Measurements from ENCODE around the gene GIT1. TPM values are rescaled to one million over a fixed set of nuclear protein-coding genes. Genes with fewer than 3 reads are reported as not detected.

GIT1 gene, protein sequence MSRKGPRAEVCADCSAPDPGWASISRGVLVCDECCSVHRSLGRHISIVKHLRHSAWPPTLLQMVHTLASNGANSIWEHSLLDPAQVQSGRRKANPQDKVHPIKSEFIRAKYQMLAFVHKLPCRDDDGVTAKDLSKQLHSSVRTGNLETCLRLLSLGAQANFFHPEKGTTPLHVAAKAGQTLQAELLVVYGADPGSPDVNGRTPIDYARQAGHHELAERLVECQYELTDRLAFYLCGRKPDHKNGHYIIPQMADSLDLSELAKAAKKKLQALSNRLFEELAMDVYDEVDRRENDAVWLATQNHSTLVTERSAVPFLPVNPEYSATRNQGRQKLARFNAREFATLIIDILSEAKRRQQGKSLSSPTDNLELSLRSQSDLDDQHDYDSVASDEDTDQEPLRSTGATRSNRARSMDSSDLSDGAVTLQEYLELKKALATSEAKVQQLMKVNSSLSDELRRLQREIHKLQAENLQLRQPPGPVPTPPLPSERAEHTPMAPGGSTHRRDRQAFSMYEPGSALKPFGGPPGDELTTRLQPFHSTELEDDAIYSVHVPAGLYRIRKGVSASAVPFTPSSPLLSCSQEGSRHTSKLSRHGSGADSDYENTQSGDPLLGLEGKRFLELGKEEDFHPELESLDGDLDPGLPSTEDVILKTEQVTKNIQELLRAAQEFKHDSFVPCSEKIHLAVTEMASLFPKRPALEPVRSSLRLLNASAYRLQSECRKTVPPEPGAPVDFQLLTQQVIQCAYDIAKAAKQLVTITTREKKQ
- 37.9 and 41.3 TPM in 2 replicates for total RNA-seq (2014; rRNA removed; shearing (Covaris generic))
- polyA plus RNA-seq (2014; cell fraction: nucleus; rRNA removed): 89.1 and 93.9 TPM in 2 replicates

DNA sequence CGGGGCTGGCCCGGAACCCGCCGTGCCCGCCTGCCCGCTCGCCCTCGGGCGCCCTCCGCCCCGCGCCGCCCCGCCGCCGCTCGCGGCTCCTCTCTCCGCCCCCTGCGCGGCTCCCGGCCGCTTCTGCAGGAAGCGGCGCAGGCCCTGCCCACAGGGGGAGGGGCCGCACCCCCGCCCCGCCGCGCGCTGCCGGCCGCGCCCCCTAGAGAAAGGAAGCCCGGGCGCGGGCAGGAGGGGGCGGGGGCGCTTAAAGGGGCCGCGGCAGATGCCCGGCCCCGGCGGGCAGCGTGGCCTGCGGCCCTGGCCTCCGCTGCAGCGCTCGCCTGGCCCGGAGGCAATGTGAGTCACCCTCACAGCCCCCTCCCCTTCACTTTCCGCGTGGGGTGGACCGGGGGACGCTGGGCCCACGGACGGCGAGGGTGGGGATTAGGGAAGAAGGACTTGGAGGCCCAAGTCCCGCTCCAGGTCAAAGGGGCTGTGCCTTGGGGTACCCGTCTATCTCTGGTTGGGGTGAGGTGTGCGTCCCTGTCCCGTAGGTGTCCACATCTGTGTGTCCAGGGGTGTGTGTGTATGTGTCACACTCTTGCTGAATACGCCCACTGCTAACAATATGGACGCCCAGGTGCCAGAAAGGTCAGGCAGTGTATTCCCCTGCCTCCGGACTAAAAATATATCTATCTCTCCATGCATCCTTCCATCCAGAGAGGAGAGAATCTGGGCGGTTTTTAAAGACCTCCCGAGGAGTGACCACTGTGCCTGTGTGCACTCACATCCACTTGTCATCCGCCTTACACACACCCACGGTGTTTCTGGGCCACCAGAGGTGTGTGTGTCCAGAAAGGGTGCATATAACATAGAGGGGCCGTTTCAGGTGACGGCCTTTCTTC, at the start of gene GIT1:
TSS of gene GIT1 (minus strand) at position 125 of the 887 bp plus-strand sequence. CDS start 270 bp downstream, outside the sequence.
- peak; percentile 81 for DNase-seq (ENCODE audit: extremely low read depth, low read depth)

DNA sequence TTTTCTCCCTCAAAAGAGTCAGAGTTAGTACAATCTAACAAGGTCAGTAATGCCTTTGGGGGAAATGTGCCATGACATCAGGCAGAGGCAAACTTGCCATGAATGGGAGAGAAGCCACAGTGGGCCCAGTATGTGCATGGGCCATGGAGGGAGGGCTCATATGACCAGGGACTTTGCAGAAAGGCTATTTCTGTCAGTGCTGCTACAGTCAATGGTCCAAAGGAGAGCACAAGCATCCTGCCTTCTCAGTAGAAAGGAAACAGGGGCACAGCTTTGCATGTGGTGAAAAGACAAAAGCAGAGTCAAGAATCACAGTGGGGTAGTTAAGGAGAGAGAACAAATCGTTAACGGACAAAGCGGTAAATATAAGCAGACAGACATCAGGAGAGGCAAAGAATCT, 44.4 kb upstream of the GIT1 start:
- no peak for DNase-seq (ENCODE audit: extremely low read depth, low read depth)

DNA sequence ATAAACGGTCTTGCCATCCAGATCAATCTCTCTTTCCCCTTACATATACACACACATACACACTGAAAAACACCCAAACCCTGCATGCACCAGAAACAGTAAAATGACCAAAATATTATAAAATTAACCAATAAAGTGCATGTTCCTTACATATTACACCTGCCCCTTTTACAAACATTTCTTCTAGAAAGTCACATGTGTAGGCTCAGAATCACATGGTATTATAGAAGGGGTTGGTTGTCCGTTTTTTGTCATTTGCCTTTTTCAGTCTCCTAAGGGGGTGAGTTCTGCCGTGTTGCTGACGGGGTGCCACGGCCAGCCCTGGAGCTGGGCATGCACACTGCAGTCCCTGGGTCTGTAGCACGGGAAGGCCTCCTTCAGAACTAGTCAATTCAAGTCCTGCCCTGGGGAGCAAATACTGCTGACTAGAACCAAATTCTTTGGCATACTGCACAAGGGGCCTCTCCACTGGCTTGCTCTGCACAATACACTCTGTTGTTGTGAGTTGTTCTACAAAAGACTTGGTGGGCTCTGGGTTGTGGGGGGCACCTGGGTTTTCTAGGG, 41.3 kb upstream of the GIT1 start:
- DNase-seq (ENCODE audit: extremely low read depth, low read depth): no peak

DNA sequence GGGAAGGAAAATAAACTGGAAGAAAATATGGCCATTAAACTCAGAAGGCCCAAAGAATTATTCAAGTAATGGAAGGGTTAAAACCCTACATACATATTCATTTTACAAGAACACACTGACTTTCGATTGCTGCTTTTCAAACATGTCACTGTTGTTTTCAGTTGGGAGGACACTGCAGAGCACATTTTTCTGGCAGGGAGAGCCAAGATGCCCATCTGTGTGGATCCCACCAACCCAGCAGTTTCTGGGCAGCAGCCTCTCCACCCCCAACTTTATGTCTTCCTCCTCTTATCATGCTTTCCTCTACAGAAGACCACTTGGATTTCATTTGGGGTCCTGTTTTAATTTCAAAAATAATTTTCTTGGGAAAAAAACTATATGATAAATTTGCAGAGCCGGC, 40.4 kb upstream of the GIT1 start:
- DNase-seq (ENCODE audit: extremely low read depth, low read depth): no peak

DNA sequence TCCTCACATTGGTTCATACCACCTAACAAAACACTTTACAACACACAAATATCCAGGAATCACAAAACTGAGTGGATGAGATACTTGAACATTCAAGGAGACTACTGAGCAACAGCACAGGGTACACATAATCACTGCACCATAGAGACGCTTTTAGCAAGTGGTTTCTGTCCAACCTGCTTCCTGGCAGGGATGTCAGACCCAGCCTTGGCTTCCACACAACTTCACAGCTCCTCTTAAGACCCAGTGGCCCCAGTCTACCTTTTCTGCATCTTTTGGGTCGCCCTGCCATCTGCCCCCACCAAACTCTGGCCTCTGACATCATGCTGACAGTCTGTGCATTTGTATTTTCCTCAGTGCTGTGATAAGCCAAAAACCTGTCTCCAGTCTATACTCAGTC, 39.2 kb upstream of the GIT1 start:
- DNase-seq (ENCODE audit: extremely low read depth, low read depth): no peak

DNA sequence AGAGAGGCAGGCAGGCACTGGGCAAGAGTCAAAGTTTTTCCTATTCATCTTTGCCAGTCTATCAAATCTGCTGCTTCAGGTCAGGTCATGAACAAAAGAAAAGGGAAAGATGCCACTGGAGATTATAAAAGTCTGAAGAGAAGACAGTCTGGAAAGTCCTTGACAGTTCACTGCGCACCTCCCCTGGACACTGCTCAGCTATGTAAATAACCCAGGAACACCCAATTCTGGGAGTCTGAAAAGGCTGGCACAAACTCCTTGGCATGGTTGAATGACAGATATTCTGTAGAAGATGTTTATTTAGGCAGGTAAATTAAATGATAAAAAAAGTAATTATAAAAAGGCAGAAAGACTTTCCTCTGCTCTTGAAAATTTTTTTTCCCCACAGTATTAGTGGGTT, 38.5 kb upstream of the GIT1 start:
- no peak for DNase-seq (ENCODE audit: extremely low read depth, low read depth)

DNA sequence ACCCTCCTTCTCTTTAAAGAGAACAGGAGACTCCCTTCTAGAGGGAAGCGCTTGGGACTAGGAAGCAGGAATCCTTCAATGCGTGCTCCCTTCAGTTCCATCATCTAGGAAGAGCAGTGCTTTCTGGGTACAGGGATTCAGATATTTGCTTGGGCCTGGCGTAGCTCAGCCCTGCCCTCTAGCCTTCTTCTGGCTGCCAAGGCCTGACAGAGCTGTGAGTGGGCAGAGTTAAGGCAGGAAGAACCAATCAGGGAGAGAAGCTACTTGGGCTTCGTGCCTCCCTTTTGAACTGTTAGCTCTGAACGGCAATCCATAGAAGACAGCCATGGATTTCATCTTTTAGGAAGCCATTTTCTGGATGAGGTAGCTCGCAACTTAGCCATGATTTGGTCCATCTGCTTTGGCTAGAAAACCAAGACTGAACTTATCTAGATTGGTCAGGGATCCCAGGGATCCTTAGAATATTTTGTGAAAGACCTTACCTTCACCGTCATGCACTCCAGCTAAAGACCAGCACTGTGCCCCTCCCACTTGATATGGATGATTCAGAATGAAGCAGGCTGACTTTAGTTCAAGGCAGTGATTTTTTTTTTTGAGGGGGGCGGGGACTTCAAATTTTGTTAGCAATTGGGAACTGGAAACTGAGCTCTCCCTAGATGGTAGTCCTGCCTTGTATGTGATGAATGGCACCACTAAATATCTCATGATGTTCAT, 35.7 kb upstream of the GIT1 start:
- peak; percentile 69 for DNase-seq (ENCODE audit: extremely low read depth, low read depth)

DNA sequence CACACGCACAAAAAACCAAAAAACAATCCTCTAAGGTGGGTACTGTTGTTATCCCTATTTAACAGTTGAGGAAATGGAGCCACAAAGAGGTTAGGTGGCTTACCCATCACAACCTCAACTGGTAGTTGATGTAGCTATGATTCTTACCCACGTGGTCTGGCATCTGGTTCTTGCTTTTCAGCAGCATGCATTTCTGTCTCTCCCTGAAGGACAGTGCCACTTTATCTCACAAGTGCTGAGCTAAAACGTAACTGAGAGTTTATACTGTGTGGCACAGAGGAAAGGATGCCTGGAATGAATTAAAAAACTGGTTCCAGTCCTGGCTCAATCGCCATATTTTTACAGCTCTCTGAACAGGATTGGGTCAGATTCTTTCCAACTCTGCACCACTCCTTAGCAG, 35.1 kb upstream of the GIT1 start:
- no peak for DNase-seq (ENCODE audit: extremely low read depth, low read depth)

DNA sequence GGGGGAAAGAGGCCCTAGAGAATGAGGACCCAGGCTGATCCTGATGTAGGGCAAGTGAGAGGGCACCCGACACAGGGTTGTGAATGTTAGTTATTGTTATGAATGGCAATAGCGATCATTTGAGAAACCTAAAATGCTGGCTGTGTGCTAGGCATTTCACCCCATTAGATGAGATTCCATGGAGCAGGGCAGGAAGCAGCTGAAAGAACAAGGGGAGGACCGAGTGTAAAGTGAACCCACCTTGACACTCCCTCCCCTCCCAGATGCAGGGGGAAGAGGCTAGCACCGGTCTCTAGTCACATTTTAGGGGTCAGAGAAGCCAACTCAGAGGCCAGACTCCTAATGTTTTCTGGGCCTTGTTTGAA, 33.8 kb upstream of the GIT1 start:
- DNase-seq (ENCODE audit: extremely low read depth, low read depth): no peak

DNA sequence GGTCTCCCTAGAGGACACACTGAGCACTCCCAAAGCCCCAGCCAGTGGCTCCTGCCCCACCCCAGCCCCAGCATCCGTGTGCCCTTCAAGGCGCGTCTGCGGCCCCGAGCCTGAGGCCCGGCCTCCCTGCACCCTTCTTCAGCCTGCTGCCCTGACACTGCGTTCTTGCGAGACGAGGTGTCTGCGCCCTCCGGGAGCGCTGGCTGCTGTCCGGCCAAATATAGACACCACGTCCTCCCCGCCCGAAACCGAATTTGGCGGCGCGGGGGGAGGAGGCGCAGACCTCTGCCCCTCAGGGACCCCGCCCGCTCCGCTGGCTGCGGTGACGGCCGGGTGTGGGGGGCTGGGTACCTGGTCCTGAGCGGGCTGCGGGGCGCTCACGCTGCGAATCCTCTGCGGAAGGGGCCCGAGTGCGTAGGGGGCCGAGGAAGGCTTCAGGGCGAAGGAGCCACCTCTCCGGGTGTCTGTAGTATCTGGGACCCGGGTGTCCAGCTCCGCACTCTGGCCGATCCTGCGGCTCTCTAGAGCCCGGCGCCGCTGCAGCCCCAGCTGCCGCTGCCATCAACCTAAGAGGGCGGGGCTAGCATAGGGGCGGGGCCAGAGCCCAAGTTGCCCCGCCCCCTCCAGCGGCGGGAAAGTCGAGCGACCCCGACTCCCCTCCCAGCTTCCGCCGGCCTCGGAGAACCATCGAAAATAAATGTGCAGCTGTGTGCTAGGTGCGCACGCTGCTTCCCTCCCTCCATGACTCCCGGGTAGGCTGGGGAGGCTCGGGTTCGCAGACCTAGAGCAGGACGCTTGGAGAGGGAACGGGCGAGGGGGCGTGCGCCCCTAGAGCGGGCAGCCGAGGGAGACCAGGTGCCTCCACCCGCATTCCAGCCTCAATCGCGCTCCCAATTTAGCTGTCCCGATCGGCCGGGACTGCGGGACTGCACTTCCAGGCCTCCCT, 33.2 kb upstream of the GIT1 start, which contains the start of gene CORO6:
TSS of gene CORO6 (minus strand) at position 576 of the 946 bp plus-strand sequence. CDS start 1,491 bp downstream, outside the sequence.
- peak; percentile 25 for DNase-seq (ENCODE audit: extremely low read depth, low read depth)

DNA sequence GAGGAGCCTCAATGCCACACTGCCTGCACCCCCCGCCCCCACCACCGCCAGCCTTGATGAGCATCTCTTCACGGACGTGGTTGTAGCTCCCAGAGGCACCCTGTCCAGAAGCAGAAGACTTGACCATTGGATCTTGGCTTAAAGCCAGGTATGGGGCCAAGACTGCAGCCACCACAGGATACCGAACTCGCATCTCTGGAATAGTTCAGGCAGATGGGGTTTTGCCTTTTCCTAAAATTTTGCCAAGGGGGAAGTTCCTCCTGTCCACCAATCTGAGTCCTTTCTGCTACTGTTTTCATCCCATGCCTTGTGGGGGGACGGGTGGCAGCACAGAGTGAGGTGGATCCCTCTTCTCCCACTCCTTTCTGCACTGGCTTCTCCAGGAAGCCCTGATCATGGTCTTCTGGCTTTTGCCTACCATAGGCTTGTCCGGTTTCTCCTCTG, 32.3 kb upstream of the GIT1 start:
- DNase-seq (ENCODE audit: extremely low read depth, low read depth): no peak

DNA sequence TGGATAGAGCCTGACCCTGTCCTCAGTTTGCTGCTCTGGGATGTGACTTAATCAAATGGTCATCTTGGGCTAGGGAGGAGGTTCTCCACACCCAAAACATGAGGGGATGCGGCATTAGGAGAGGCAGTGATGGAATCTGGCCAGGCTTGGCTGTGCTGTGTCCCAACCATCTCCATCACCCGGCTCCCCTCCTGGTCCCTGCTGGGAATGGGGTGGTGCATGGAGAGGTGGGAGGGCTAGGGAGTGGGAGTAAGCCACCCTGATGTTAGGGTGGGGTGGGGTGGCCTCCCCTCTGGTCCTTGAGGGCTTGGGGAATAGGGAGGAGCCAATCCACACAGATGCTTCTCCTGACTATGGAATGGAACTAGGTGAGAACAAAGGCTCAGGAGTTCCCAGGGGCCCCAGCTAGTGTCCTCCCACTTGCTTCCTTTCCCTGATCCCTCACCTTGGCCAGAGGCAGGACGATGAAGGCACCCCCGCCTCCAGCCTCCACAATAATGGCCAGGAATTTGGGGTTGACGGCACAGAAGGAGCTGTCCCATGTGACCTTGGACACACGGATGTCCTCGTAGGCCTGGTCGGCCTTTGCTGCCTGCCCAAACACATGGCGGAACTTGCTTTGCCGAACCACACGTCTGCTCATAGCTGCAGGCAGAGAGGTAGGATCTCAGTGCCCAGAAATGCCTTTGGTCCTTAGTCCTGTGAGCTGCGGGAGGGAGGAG, 31.5 kb upstream of the GIT1 start:
- DNase-seq (ENCODE audit: extremely low read depth, low read depth): no peak

DNA sequence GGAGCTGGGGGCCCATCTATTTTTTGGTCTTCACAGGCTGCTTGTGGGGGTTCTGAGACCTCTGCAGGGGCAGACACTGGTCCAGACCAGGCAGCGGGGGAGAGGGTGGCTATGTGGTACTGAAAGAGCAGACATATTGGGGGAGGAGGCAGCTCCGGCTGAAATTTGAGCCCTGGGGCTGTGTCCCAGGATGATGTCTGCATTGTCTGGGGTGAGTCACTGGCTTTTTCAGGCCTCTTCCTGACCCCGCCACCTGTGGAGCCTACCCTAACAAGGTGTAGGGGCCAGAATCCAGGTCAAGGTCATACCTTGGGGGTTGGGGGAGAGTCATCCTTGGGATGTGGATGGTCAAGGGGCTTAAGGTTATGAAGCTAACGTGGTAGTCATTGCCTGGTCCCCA, 30.8 kb upstream of the GIT1 start:
- DNase-seq (ENCODE audit: extremely low read depth, low read depth): no peak

DNA sequence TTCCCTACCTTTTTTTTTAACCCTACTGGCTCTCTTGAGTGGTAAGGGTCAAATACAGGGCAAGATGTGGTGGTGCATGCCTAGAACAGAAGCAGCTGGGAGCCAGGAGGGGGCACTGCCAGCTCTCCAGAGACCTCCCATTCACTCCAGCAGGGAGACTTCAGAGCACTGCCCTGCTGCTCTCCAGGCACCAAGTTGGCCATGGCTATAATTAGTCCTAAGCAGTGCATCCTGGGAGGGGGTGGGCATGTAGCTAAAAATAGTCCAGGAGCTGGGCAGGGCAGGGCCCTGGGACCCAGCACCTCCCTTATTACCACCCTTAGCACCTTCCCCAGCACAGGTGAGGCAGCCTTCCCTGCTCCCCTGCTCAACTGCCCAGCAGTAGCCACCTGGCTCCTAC, 29.8 kb upstream of the GIT1 start:
- DNase-seq (ENCODE audit: extremely low read depth, low read depth): no peak

DNA sequence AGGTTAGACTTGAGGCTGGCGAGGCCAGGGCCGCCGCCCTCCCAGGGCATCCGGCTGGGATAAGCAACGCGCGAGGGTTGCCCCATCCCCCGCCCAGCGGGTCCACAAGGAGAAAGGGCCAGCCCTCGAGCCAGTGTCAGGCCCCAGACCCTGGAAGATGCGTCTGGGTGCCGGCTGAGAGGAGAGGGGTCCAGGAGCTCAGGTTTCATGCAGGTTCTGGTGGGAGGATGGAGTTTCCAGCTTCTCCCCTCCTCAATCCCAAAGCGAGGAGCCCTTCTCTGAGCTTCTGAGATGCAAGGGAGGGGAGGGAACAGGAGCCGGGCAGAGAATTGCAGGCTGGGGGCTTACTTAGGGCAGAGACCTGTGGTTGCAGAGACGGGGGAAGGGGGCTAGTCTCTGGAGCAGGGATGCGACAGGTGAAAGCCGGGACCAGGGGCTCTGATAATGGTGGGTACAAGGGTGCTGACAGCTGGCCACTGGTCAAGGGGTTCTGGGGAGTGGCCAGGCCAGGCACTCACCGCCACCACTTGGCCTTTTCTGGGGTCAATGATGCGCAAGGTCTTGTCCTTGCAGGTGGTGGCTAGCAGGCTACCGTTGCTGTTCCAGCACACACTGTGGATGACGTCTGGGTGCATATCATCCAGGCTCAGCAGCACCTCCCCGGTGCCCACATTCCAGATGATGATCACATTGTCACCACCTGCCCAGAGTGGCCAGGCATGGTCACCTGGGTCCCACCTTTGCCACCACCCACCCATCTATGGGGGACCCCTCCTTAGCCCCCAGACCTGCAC, 29.0 kb upstream of the GIT1 start:
- no peak for DNase-seq (ENCODE audit: extremely low read depth, low read depth)

DNA sequence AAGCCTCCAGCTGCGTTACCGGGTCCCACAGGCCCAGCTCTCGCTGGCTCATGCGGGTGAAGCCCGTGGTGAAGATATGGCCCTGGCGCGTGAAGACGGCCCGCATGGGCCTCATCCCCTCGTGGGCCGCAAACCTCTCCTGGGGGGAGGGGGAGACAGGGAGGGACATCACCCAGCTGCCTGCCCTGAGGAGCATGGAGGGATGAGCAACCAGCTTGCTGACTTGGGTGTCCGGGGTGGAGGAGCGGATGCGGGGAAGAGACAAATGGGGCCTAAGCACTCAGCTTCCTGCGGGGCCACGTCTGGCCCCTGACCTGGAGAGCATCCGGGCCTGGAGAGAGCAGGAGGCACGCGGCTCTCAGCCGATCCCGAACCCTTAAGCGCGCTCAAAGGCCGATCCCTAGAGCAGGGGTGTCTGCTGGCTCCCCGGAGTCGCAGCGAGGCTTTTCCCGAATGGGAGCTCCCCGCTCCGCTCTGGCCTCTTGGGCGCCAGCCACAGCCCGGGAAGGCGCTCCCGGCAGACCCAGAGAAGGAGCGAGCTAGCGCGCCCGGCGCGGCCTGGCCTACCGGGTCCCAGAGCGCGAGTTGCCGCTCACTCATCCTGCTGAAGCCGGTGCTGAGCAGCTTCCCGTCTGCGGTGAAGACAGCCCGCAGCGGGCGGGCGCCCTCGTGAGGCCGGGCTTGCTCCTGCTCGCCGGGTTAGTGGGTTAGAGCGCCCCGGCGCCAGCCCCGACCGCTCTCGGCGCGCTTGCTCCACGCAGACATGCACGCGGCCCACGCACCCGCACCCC, 28.2 kb upstream of the GIT1 start:
- peak; percentile 59 for DNase-seq (ENCODE audit: extremely low read depth, low read depth)

Data from NCI-H460 (cell line).